Measurements from ENCODE around the gene TAF6.

Gene TAF6

GRCh38 chr7:100064162-100064561 is 55.0 kb downstream of the TAF6 start:
- DNase-seq: no peak

GRCh38 chr7:100063376-100063775 is 55.8 kb downstream of the TAF6 start:
- DNase-seq: no peak

GRCh38 chr7:100061518-100062193 is 57.5 kb downstream of the TAF6 start:
- DNase-seq: no peak

GRCh38 chr7:100059251-100059739 is 59.9 kb downstream of the TAF6 start:
- DNase-seq: no peak

Measured in CD4-positive, alpha-beta T cell treated with Interleukin-15 for 1 hour (primary cell).